ENCODE measurements around the gene ARMH1.
"Not testable (repeated sequence)": the region's sequence is repeated elsewhere in the genome, so short reads cannot be mapped to it uniquely, and the experiment has no call there.

The ARMH1 gene

DNA sequence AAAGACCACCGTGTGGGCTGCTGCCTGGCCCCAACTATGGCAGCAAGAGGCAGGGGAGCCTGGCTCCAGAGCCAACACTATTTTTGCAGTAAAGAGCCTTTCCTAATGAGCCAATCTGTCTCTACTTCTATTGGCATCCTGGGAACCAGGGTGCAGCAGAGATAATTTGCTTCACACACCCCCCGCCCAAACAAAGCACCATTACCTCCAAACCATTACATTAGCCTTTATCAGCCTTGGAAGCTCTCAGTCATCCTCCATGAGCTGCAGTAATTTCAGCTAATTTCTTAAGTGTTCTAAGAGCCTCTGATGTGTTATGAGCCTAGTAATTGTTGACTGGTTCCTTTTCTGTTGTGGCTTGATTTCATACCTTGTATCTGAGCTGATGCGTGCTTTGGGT lies 21.6 kb downstream of the ARMH1 start:
- no peak for FAIRE-seq

DNA sequence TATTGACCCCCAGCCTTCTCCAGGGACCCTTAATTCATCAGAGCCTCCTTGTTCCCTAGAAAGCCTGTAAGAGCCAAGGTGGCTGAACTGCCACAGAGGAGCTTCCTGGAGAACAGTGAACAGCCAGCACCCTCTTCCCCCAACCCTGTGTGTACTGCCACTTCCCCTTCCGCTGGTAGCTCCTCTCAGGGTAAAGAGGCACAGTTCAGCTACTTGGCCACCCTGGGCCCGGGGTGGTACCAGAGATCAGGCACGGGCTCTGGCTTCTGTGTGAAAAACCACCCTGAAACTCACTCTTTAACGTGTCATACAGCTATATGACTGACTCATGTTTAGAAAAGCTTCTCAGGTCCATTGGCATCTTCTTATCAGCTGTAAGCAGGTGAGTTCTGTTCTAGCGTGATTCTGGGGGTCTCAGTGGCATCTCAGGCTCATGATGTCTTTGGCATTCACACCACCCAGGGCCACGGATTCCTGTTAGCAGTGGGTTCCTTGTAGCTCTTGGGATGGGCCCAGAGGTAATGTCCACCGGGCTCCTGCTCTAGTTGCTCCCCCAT lies 22.4 kb downstream of the ARMH1 start:
- FAIRE-seq, result no peak

DNA sequence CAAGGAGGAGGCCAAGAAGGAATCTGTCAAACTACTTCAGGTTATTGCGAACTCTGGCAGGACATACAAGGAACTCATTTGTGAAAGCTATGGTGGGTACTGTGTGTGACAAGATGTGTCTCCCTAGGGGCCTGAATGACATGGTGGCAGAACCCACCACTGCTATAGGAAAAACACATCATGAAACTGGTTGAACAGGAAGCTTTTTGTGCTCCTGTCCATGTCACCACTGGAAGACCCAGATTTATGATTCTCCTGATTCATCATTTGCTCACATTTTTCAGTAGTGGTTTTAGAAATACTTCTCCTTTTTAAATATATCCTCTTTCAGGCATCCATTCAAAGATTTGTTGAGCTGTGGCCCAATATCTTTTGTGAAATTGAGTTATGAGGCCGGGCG lies 23.6 kb downstream of the ARMH1 start:
- FAIRE-seq, result no peak

GRCh38 chr1:44699375-44699774 lies 24.9 kb downstream of the ARMH1 start:
- FAIRE-seq, result not testable (repeated sequence)

DNA sequence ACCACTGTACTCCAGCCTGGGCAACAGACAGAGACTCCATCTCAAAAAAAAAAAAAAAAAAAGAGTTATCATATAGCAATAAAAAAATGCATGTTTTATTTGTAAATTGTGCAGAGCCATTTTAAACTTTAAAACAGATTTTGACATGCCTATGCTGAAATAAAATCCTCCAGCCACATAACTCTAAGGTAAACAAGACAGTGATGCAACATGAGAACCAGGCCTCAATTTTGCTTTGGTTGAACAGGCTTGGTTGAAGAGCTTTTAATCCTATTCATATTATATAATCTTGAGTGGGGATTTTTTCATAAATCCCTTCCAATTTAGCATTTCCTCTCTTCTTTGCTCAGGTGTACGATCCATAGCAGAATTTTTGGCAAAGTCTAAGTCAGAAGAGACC lies 26.1 kb downstream of the ARMH1 start:
- FAIRE-seq, result no peak

DNA sequence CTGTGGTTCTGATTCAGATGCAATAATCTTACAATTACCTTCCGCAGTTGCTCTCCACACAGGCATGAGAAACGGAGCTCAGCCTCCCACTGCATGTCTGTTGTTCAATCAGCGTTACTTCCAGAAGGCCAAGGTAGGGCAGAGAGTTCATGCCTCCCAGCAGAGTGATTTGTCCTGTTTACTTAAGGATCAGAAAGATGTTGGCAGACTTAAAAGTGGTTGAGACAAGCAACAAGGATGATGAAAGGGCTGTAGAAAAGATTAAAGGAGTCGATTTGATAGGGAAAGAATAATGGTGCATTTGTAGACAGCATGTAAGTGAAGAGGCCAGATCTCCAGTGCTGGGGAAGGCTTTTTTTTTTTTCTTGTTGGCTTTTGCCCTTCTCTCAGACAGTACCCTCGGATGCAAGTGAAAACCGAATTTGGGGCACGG lies 26.6 kb downstream of the ARMH1 start:
- FAIRE-seq, result no peak

- FAIRE-seq, result no peak
Measured at GRCh38 chr1:44705470-44705869, 31.0 kb downstream of the ARMH1 start.

DNA sequence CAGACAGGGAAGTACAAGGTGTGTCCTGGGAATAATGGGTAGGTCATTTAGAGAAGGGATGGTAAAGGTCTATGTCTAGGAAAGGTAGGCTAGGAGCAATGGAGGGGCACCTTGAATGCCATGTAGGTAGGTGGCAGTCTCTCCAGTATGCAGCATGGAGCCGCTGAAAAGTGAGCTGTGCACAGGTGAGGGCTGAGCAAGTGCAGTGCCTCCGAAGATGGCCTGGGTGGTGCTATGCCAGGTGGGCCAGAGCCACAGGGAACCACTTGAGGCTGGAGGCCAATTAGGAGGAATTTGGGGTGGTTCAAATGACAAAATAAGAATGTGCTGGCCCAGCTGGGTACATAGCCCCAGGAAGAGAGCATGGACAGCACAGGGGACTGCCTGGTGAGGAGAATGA lies 31.4 kb downstream of the ARMH1 start:
- FAIRE-seq, result no peak

DNA sequence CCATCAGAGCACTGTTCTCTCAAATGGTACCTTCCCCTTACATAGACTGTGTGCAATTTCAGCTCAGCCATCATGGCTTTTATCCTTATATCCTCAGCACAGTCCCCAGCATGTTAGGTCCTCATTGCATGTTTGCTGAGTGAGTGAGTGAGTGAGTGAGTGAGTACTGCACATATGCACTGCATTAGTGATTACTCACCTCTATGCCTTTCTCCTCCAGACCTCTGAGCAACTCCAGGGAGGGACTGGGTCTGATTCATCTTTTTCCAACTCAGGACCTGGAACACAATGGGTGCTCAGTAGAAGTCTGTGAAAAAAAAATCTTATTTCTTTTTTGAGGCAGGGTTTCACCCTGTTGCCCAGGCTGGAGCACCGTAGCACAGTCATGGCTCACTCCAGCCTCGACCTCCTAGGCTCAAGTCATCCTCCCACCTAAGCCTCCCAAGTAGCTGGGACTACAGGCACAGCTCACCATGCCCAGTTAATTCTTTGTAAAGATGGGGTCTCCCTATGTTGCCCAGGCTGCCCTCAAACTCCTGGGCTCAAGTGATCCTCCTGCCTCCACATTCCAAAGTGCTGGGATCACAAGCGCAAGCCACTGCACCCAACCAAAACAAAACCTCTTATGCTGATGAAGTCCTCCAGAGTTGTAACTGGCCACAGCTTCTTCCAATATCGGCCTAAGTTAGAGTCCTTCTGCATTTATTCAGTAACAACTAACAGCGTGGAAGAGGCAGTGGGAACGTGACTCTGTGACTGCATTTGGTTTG lies 32.8 kb downstream of the ARMH1 start:
- FAIRE-seq, result no peak

DNA sequence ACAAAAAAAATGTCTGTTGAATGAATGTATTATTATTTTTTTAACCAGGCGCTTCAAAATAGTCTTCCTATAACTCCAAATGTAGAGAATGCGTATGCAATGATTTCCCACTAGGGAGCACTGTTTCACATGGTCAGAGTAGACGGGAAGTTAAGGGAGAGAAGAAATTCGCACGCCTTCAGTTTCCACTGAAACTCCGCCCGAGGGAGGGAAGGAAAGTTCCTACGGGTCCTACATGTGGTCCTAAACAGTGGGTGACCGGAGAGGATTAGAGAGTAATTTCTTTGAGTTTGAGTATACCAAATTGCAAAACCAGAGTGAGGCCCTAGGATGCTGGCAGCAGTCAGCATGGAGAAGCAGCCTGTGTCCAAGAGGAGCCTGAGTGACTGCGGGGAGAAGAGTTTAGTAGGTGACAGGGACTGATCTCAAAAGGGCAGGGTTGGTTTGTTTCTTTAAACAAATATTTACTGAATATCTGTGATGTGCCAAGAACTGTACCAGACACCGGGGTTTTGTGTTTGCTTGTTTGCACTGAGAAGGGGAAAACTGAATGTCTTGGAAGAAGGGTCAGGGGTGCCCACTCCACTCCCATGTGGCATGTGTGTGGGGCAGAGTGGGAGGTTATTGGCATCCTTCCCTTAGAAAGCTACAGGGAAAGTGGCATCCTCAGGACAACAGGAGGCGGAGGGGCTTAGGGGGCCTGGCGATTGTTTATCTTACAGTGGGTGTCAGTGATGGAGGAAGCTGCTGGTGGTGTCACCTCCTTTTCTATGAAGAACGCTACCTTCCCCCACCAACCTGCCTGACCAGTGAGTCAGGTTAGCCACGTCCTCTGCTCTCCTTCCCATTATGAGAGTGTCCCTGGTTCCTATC lies 33.7 kb downstream of the ARMH1 start:
- FAIRE-seq, result no peak

DNA sequence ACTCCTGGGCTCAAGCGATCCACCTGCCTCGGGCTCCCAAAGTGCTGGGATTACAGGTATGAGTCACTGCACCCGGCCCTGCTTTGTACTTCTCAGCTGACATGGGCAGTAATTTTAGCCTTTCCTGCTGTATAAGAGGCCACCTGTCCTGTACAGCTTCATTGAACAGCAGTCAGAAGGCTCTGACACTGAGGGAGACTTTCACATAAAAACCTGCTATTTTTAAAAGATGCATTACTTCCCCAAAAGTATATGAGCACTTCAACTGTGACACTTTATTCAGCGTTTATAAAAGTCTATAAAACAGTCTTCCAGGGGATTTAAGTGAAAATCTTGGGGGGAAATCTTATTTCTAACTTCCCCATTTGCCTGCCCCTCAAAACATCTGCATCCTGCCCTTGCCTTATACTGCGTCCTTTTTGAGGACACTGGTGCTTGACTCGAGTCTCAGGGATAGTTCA lies 38.8 kb downstream of the ARMH1 start:
- FAIRE-seq, result no peak

GRCh38 chr1:44714532-44714931 lies 40.0 kb downstream of the ARMH1 start:
- FAIRE-seq, result no peak

GRCh38 chr1:44714944-44715571 lies 40.5 kb downstream of the ARMH1 start:
- no peak for FAIRE-seq

- FAIRE-seq, result no peak
Measured at GRCh38 chr1:44717156-44717555, 42.6 kb downstream of the ARMH1 start.

- no peak for FAIRE-seq
Measured at GRCh38 chr1:44717653-44718052, 43.1 kb downstream of the ARMH1 start.

DNA sequence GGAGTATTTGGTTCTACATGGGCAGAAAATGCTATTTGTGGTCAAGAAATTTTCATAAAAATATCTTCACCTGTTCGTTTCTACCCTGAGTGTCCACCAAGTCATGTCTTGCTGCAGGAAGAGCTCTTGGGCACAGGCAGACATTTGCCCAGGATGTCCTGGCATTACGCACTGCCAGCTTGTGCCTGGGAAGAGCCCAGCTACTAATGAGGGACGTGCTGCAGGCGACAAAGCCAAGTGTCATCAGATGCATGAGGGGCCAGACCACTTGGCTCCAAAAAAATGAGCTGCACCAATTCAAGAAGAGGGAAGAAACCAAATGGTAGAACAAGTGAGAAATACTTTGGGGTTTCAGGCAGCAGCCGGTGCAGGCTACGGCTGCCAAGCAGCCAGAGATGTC lies 43.6 kb downstream of the ARMH1 start:
- no peak for FAIRE-seq

GRCh38 chr1:44719318-44719717 lies 44.8 kb downstream of the ARMH1 start:
- FAIRE-seq, result no peak

DNA sequence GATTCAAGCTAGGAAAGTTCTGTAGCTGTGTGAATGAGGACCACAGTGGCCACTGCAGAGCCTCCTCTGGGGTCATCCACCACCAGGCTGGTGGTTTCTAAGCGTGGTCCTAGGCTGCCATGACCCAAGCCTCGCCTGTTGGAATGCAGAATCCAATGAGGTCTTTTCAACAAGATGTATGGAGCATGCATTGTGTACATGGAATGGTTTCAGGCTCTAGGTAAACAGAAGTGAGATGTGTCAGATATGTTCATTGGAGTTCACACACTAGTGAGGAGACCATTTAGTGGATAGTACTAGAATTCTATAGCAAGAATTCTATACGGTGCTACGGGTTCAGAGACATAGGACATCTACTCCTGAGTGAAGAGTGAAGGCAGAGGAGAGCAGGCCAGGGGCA lies 45.8 kb downstream of the ARMH1 start:
- no peak for FAIRE-seq

GRCh38 chr1:44721485-44722361 lies 47.2 kb downstream of the ARMH1 start:
- FAIRE-seq, result no peak

DNA sequence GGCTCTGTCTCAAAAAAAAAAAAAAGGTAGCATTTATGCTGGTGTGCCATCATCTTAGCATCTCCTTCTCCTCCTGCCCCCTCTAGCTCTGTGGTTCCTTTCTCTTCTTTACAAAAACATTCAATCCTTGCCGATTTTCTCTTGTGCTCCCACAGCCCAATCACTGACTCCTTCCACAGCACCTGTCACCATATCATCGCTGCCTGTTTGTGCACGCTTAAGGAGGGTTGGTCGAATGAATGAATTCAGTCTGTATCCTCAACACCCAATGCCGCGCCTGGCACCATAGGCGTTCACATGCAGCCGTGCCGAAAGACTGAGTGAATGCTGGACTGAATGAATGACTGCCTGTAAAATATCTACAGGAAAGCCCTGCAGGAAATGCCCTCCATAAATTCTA lies 48.5 kb downstream of the ARMH1 start:
- FAIRE-seq, result no peak

- FAIRE-seq, result no peak
Measured at GRCh38 chr1:44723496-44724295, 49.2 kb downstream of the ARMH1 start.

Data from colon (tissue), 2 donors.